ENCODE data around the gene SDR9C7.

DNA sequence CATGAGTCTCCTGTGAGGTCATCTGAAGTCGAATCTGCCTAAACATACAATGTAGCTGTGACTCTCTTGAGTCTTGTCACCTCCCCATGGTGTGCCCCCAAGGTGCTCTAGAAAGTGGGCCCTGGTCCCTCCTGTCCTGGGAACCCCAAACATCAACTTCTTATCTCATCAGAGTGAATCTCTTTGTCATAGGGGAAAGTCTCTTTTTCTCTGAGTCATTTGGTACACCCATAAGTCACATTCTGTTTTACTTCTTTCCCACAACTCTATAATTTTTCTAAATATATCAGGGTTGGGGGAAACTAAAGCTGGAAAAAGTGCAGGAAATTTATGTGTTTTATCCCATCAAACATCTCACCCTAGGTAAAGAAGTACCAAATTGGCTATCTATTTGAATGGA is 12.9 kb downstream of the SDR9C7 start:
- no peak for TF ChIP-seq POLR2A (IDR thresholded peaks at IDR 0.05)
- TF ChIP-seq, protein P1, sequence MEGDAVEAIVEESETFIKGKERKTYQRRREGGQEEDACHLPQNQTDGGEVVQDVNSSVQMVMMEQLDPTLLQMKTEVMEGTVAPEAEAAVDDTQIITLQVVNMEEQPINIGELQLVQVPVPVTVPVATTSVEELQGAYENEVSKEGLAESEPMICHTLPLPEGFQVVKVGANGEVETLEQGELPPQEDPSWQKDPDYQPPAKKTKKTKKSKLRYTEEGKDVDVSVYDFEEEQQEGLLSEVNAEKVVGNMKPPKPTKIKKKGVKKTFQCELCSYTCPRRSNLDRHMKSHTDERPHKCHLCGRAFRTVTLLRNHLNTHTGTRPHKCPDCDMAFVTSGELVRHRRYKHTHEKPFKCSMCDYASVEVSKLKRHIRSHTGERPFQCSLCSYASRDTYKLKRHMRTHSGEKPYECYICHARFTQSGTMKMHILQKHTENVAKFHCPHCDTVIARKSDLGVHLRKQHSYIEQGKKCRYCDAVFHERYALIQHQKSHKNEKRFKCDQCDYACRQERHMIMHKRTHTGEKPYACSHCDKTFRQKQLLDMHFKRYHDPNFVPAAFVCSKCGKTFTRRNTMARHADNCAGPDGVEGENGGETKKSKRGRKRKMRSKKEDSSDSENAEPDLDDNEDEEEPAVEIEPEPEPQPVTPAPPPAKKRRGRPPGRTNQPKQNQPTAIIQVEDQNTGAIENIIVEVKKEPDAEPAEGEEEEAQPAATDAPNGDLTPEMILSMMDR (IDR thresholded peaks at IDR 0.05): no peak
